MM.1S (cell line): ENCODE results near the gene TMEM242.

ENCODE experiments used
- DNase-seq: peaks from one replicate; pipeline ENCODE4 v3.0.0-alpha.2; 2015
- H2AFZ ChIP-seq: fragments of 300-600 bp; sonication (generic); 2 replicates; pipeline ENCODE4 v1.6.0; 2016; ENCODE audit warnings: antibody characterized with exemption, low read length
- H3F3A ChIP-seq: fragments of 300-600 bp; sonication (generic); 2 replicates; pipeline ENCODE4 v1.6.1; 2016; ENCODE audit warnings: mild to moderate bottlenecking, antibody characterized with exemption, low read length, moderate library complexity, mixed read lengths; ENCODE audit not compliant: insufficient read depth
- H3K27ac ChIP-seq: fragments of 300-600 bp; sonication (generic); 2 replicates; pipeline ENCODE4 v1.5.1; 2016; ENCODE audit warnings: mild to moderate bottlenecking, low read length
- H3K27me3 ChIP-seq: fragments of 300-600 bp; sonication (generic); replicated peaks from 2 replicates; pipeline ENCODE4 v1.6.0; 2016; ENCODE audit warnings: low read length; ENCODE audit not compliant: insufficient read depth
- H3K36me3 ChIP-seq: fragments of 300-600 bp; sonication (generic); replicated peaks from 2 replicates; pipeline ENCODE4 v1.6.1; 2016; ENCODE audit warnings: mild to moderate bottlenecking, low read length, mixed read lengths; ENCODE audit not compliant: insufficient read depth
- H3K4me1 ChIP-seq: fragments of 300-600 bp; sonication (generic); 2 replicates; pipeline ENCODE4 v1.6.1; 2016; ENCODE audit warnings: low read length, mixed read lengths
- H3K4me2 ChIP-seq: fragments of 300-600 bp; sonication (generic); 2 replicates; pipeline ENCODE4 v1.6.0; 2016; ENCODE audit warnings: low read depth, low read length
- H3K4me3 ChIP-seq: fragments of 300-600 bp; sonication (generic); 2 replicates; pipeline ENCODE4 v1.5.1; 2016; ENCODE audit warnings: low read length, mixed read lengths
- H3K79me2 ChIP-seq: fragments of 300-600 bp; sonication (generic); 2 replicates; pipeline ENCODE4 v1.6.1; 2016; ENCODE audit warnings: mixed run types, low read length, mixed read lengths
- H3K9ac ChIP-seq: fragments of 300-600 bp; sonication (generic); 2 replicates; pipeline ENCODE4 v1.6.1; 2016; ENCODE audit warnings: low read length, mixed read lengths
- H3K9me2 ChIP-seq: fragments of 300-600 bp; sonication (generic); replicated peaks from 2 replicates; pipeline ENCODE4 v1.6.1; 2016; ENCODE audit warnings: mild to moderate bottlenecking, low read length, mixed read lengths; ENCODE audit not compliant: insufficient read depth
- H3K9me3 ChIP-seq: fragments of 300-600 bp; sonication (generic); replicated peaks from 2 replicates; pipeline ENCODE4 v1.6.1; 2016; ENCODE audit warnings: mild to moderate bottlenecking, low read length, mixed read lengths; ENCODE audit not compliant: insufficient read depth
- H4K20me1 ChIP-seq: fragments of 300-600 bp; sonication (generic); 2 replicates; pipeline ENCODE4 v1.6.1; 2016; ENCODE audit warnings: mild to moderate bottlenecking, low read length, moderate library complexity, mixed read lengths; ENCODE audit not compliant: insufficient read depth
- EZH2 ChIP-seq: fragments of 300-600 bp; sonication (generic); optimal IDR thresholded peaks from 2 replicates; pipeline ENCODE3; 2017; ENCODE audit warnings: low read depth, mild to moderate bottlenecking, antibody characterized with exemption, low read length, mixed read lengths
- EZH2phosphoT487 ChIP-seq: fragments of 300-600 bp; sonication (generic); IDR thresholded peaks from 2 replicates; pipeline ENCODE4 v1.6.1; 2018; ENCODE audit warnings: antibody characterized with exemption, low read length
- TF ChIP-seq, protein P1 (sequence below): fragments of 300-600 bp; sonication (generic); IDR thresholded peaks from 2 replicates; pipeline ENCODE4 v1.5.1; 2016; ENCODE audit warnings: antibody characterized with exemption, low read length, mixed read lengths

Gene TMEM242

DNA sequence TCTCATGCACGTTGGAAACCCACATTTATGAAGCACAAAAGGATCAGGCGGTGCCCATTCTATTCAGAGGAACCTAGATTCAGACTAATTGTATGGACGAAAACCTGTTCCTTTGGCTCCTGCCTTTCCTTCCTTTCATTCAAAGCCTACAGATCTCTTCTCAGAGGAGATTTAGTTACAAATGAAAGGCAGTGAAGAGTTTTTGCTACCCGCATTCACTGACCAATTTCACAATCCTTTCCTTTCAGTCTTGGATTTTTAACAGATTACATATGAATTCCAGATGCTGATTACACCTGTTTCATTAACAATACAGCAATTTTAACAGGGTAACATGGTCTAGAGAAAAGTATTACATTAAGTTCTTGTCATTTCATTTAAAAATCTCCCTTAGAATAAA is 32.0 kb downstream of the TMEM242 start:
- TF ChIP-seq, protein P1, sequence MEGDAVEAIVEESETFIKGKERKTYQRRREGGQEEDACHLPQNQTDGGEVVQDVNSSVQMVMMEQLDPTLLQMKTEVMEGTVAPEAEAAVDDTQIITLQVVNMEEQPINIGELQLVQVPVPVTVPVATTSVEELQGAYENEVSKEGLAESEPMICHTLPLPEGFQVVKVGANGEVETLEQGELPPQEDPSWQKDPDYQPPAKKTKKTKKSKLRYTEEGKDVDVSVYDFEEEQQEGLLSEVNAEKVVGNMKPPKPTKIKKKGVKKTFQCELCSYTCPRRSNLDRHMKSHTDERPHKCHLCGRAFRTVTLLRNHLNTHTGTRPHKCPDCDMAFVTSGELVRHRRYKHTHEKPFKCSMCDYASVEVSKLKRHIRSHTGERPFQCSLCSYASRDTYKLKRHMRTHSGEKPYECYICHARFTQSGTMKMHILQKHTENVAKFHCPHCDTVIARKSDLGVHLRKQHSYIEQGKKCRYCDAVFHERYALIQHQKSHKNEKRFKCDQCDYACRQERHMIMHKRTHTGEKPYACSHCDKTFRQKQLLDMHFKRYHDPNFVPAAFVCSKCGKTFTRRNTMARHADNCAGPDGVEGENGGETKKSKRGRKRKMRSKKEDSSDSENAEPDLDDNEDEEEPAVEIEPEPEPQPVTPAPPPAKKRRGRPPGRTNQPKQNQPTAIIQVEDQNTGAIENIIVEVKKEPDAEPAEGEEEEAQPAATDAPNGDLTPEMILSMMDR, result no peak
- TF ChIP-seq EZH2, result no peak
- no peak for TF ChIP-seq EZH2phosphoT487
- Histone ChIP-seq H3K27ac (no peak overlapping the region), H3K27me3 (no peaks in the 10 kb centered on the region), H3K9me2 (no peaks in the 10 kb centered on the region), H3K4me1 (peaks cover 11% of the 10 kb centered on the region; the same call in 1 of the 2 replicates), H3K79me2 (no peaks in the 10 kb centered on the region), H4K20me1 (no peaks in the 10 kb centered on the region), H3K36me3 (no peaks in the 10 kb centered on the region), H3K4me3 (no peak overlapping the region), H3K4me2 (no peak overlapping the region), H3K9me3 (no peaks in the 10 kb centered on the region), H3K9ac (no peak overlapping the region), H2AFZ (no peak overlapping the region), H3F3A (no peaks in the 10 kb centered on the region)
- no peak for DNase-seq

DNA sequence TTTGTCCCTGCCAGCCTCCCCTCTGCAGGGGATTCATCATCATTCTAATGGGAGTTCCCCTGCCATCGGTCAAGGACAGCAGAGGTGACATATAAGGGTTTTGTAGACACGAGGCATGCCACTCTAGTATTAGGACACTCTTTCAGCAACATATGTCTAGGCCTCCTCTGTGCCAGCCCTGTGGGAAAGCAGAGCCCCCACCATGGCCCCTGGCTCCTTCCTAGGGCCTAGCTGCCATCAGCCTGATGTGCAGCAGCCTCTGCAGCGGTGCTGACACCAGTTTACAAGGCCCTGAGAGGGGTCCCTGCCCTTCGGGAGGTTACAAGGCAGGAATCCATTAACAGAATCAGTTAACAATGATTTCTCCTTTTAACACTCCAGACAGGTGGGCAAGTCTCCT is 32.5 kb downstream of the TMEM242 start:
- Histone ChIP-seq H4K20me1 (no peaks in the 10 kb centered on the region), H3K9ac (no peak overlapping the region), H2AFZ (no peak overlapping the region), H3K9me3 (no peaks in the 10 kb centered on the region), H3K27ac (no peak overlapping the region), H3K27me3 (no peaks in the 10 kb centered on the region), H3K9me2 (no peaks in the 10 kb centered on the region), H3K4me1 (peaks cover 11% of the 10 kb centered on the region; the same call in 1 of the 2 replicates), H3F3A (no peaks in the 10 kb centered on the region), H3K79me2 (no peaks in the 10 kb centered on the region), H3K4me2 (no peak overlapping the region), H3K36me3 (no peaks in the 10 kb centered on the region), H3K4me3 (no peak overlapping the region)
- no peak for DNase-seq
- TF ChIP-seq EZH2 (no peak), EZH2phosphoT487 (no peak)
- TF ChIP-seq, protein P1, result no peak

GRCh38 chr6:157289764-157290163 is 33.6 kb downstream of the TMEM242 start:
- Histone ChIP-seq H4K20me1 (no peaks in the 10 kb centered on the region), H3K27ac (no peak overlapping the region), H3K9me2 (no peaks in the 10 kb centered on the region), H3K79me2 (no peaks in the 10 kb centered on the region), H2AFZ (no peak overlapping the region), H3K9me3 (no peaks in the 10 kb centered on the region), H3K4me1 (peaks cover 11% of the 10 kb centered on the region; the same call in 1 of the 2 replicates), H3K9ac (no peak overlapping the region), H3K4me2 (no peak overlapping the region), H3K36me3 (no peaks in the 10 kb centered on the region), H3F3A (no peaks in the 10 kb centered on the region), H3K27me3 (no peaks in the 10 kb centered on the region), H3K4me3 (no peak overlapping the region)
- TF ChIP-seq EZH2phosphoT487 (no peak), EZH2 (no peak)
- TF ChIP-seq, protein P1, result no peak
- no peak for DNase-seq
